Measurements from ENCODE around the gene RASSF6.
"Not testable (repeated sequence)": the region's sequence is repeated elsewhere in the genome, so short reads cannot be mapped to it uniquely, and the experiment has no call there.

Gene RASSF6

GRCh38 chr4:73600954-73601353 is 19.3 kb downstream of the RASSF6 start:
- Histone ChIP-seq H3K27ac (ENCODE audit: low read depth, low read length) (peak overlapping the region; percentile 100), H3K4me3 (ENCODE audit: low read length) (peak overlapping the region; percentile 27), H3K27me3 (ENCODE audit: control insufficient read depth, low read length) (no peaks in the 10 kb centered on the region), H3K4me1 (ENCODE audit: control insufficient read depth, low read length) (peaks cover 99% of the 10 kb centered on the region), H3K9me2 (replicated peaks; ENCODE audit: control insufficient read depth, low read length) (no peaks in the 10 kb centered on the region), H3K9me3 (ENCODE audit: control insufficient read depth, insufficient read depth, low read length) (peaks cover 4% of the 10 kb centered on the region; the same call in 1 of the 2 replicates), H3K4me2 (ENCODE audit: low read length) (peak overlapping the region; percentile 56), H3K36me3 (ENCODE audit: control insufficient read depth, low read length) (peaks cover 97% of the 10 kb centered on the region), H4K20me1 (ENCODE audit: control insufficient read depth, insufficient read depth, low read depth, low read length) (no peaks in the 10 kb centered on the region), H3F3A (ENCODE audit: control insufficient read depth, insufficient read depth) (peaks cover 50% of the 10 kb centered on the region), H3K79me2 (ENCODE audit: control insufficient read depth, low read length) (peaks cover 90% of the 10 kb centered on the region)
- no peak for TF ChIP-seq CTCF (IDR thresholded peaks at IDR 0.05; ENCODE audit: low read depth, low read length, poor library complexity, severe bottlenecking)
- no peak for TF ChIP-seq EZH2phosphoT487 (IDR thresholded peaks at IDR 0.05; ENCODE audit: borderline replicate concordance, low read length)

DNA sequence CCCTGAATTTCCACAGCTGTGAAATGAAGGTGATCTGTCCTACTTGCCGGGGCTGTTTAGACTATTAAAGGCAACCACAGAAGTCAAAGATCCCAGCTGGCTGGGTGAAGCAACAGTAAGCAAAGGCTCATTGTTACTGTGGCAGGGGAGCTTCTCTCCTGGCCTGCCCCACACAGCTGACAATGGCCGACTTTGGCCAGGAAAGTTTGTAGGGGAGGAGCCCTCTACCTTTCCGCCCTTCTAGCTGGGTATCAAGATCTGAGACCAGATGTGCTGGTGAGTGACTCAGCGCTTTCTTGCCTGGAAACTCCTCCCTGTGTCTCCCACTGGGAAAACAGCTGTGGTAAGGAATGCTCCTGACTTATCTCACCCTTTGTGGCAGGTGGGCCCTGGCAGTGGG is 21.1 kb downstream of the RASSF6 start:
- Histone ChIP-seq H3K9me2 (replicated peaks; ENCODE audit: control insufficient read depth, low read length) (no peaks in the 10 kb centered on the region), H3K27me3 (ENCODE audit: control insufficient read depth, low read length) (no peaks in the 10 kb centered on the region), H3K79me2 (ENCODE audit: control insufficient read depth, low read length) (peaks cover 86% of the 10 kb centered on the region), H3K27ac (ENCODE audit: low read depth, low read length) (peak overlapping the region; percentile 100), H3K36me3 (ENCODE audit: control insufficient read depth, low read length) (peaks cover 97% of the 10 kb centered on the region), H3K4me2 (ENCODE audit: low read length) (peak overlapping the region; percentile 56), H4K20me1 (ENCODE audit: control insufficient read depth, insufficient read depth, low read depth, low read length) (no peaks in the 10 kb centered on the region), H3K4me1 (ENCODE audit: control insufficient read depth, low read length) (peaks cover 100% of the 10 kb centered on the region), H3K9me3 (ENCODE audit: control insufficient read depth, insufficient read depth, low read length) (peaks cover 4% of the 10 kb centered on the region; the same call in 1 of the 2 replicates), H3F3A (ENCODE audit: control insufficient read depth, insufficient read depth) (peaks cover 55% of the 10 kb centered on the region), H3K4me3 (ENCODE audit: low read length) (peak overlapping the region; percentile 41)
- TF ChIP-seq CTCF (IDR thresholded peaks at IDR 0.05; ENCODE audit: low read depth, low read length, poor library complexity, severe bottlenecking) (no peak), EZH2phosphoT487 (IDR thresholded peaks at IDR 0.05; ENCODE audit: borderline replicate concordance, low read length) (no peak)

- Histone ChIP-seq H3K36me3 (ENCODE audit: control insufficient read depth, low read length) (peaks cover 92% of the 10 kb centered on the region), H4K20me1 (ENCODE audit: control insufficient read depth, insufficient read depth, low read depth, low read length) (no peaks in the 10 kb centered on the region), H3K4me2 (ENCODE audit: low read length) (peak overlapping the region; percentile 53), H3F3A (ENCODE audit: control insufficient read depth, insufficient read depth) (peaks cover 67% of the 10 kb centered on the region), H3K9me3 (ENCODE audit: control insufficient read depth, insufficient read depth, low read length) (peaks cover 4% of the 10 kb centered on the region; the same call in 1 of the 2 replicates), H3K4me1 (ENCODE audit: control insufficient read depth, low read length) (peaks cover 100% of the 10 kb centered on the region), H3K27me3 (ENCODE audit: control insufficient read depth, low read length) (no peaks in the 10 kb centered on the region), H3K79me2 (ENCODE audit: control insufficient read depth, low read length) (peaks cover 79% of the 10 kb centered on the region), H3K9me2 (replicated peaks; ENCODE audit: control insufficient read depth, low read length) (no peaks in the 10 kb centered on the region), H3K4me3 (ENCODE audit: low read length) (peak overlapping the region; percentile 31; the same call in 1 of the 2 replicates), H3K27ac (ENCODE audit: low read depth, low read length) (peak overlapping the region; percentile 100)
- TF ChIP-seq CTCF (IDR thresholded peaks at IDR 0.05; ENCODE audit: low read depth, low read length, poor library complexity, severe bottlenecking) (no peak), EZH2phosphoT487 (IDR thresholded peaks at IDR 0.05; ENCODE audit: borderline replicate concordance, low read length) (no peak)
Observed at GRCh38 chr4:73597594-73597993, 22.6 kb downstream of the RASSF6 start.

GRCh38 chr4:73597183-73597582 is 23.1 kb downstream of the RASSF6 start:
- Histone ChIP-seq H3K4me1 (ENCODE audit: control insufficient read depth, low read length) (peaks cover 100% of the 10 kb centered on the region), H3K27ac (ENCODE audit: low read depth, low read length) (peak overlapping the region; percentile 100)
- not testable (repeated sequence) for H3K27me3 ChIP-seq (ENCODE audit: control insufficient read depth, low read length)

More at GRCh38 chr4:73597183-73597582, 23.1 kb downstream of the RASSF6 start:
- H3K4me3 ChIP-seq (ENCODE audit: low read length), result peak overlapping the region; percentile 46
- H3K9me2 ChIP-seq (replicated peaks; ENCODE audit: control insufficient read depth, low read length); H3K9me3 ChIP-seq (ENCODE audit: control insufficient read depth, insufficient read depth, low read length); H4K20me1 ChIP-seq (ENCODE audit: control insufficient read depth, insufficient read depth, low read depth, low read length): not testable (repeated sequence)
- peak overlapping the region; percentile 53 for H3K4me2 ChIP-seq (ENCODE audit: low read length)
- H3F3A ChIP-seq (ENCODE audit: control insufficient read depth, insufficient read depth), result peaks cover 71% of the 10 kb centered on the region
- H3K36me3 ChIP-seq (ENCODE audit: control insufficient read depth, low read length), result peaks cover 92% of the 10 kb centered on the region
- peaks cover 77% of the 10 kb centered on the region for H3K79me2 ChIP-seq (ENCODE audit: control insufficient read depth, low read length)

Measured in DOHH2 (cell line).